NB4 (cell line): ENCODE measurements around the gene PTPRZ1.

Experiments used
- DNase-seq: peaks from one replicate; pipeline ENCODE4 v3.0.0; 2010; ENCODE audit warnings: low read depth
- H3K4me3 ChIP-seq: one replicate; pipeline ENCODE4 v1.5.1; 2011; ENCODE audit warnings: mild to moderate bottlenecking, low read depth, low read length, moderate library complexity
- MYC ChIP-seq: IDR thresholded peaks from 2 replicates; pipeline ENCODE4 v1.6.1; 2011; ENCODE audit warnings: low read depth, low read length
- POLR2A ChIP-seq: IDR thresholded peaks from 2 replicates; pipeline ENCODE4 v1.6.1; 2011; ENCODE audit warnings: mild to moderate bottlenecking; ENCODE audit not compliant: insufficient read length; ENCODE audit errors: extremely low read depth
- TF ChIP-seq, protein P1 (sequence below): IDR thresholded peaks from 2 replicates; pipeline ENCODE4 v1.6.1; 2011; ENCODE audit warnings: low read depth, low read length
- TF ChIP-seq, protein P2 (sequence below): IDR thresholded peaks from one replicate; pipeline ENCODE4 v1.5.1; 2012; ENCODE audit warnings: low read depth, low read length

The PTPRZ1 gene

DNA sequence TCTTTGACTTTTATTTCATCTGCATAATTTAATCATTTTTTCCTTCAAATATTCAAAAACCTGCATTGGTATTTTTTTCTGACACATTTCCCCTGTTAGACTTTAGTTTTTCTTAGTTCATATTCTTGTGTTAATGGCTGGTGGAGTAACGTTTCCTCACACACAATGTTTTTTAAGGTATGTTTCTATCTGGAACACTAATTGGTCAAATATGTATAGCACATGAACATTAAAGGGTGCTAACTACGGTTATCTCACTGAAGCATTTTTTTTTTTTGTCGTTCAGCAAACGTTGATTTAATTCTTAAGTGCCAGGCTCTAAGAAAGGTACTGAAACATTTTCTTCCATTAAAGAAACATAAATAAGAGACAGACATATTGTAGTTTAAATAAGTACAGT, 87.7 kb downstream of the PTPRZ1 start:
- no peak overlapping the region for H3K4me3 ChIP-seq
- DNase-seq: no peak
- TF ChIP-seq, protein P1, sequence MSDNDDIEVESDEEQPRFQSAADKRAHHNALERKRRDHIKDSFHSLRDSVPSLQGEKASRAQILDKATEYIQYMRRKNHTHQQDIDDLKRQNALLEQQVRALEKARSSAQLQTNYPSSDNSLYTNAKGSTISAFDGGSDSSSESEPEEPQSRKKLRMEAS: no peak
- no peak for TF ChIP-seq MYC

DNA sequence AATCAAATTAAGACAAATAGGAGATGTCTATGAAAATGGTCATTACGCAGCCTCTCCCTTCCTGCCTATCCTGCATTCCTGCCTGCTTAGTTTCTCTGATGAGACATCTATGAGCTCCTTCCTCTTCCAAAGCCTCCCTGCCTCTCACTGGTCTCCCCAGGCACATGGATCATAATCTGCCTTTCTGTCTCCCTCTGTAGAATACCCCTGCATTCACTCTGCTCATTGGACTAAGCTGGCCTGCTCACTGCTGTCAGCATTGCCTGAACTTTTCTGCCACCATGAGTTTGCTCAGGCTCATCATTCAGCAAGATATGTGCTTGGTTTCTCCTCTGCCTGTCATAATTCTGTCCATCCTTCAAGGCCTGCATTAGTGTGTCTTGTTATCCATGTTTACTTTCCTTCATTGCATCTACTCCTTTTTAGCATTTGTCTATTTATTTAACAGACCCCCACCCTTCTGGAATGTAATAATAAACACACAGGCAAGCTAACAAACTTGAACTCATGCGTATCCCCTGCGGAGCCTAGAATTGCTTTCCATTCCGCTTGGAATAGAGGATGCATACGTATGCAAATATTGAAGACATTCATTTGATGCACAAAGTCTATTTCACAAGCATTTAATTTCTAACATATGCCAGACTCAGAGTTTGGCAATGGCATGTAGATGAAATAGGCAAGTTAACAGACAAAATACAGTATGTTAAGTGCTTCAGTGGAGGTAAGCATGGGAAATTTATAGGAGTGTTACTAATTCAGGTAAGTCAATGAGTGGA, 88.3 kb downstream of the PTPRZ1 start:
- no peak overlapping the region for H3K4me3 ChIP-seq
- TF ChIP-seq, protein P1: no peak
- TF ChIP-seq POLR2A: no peak
- TF ChIP-seq, protein P2, sequence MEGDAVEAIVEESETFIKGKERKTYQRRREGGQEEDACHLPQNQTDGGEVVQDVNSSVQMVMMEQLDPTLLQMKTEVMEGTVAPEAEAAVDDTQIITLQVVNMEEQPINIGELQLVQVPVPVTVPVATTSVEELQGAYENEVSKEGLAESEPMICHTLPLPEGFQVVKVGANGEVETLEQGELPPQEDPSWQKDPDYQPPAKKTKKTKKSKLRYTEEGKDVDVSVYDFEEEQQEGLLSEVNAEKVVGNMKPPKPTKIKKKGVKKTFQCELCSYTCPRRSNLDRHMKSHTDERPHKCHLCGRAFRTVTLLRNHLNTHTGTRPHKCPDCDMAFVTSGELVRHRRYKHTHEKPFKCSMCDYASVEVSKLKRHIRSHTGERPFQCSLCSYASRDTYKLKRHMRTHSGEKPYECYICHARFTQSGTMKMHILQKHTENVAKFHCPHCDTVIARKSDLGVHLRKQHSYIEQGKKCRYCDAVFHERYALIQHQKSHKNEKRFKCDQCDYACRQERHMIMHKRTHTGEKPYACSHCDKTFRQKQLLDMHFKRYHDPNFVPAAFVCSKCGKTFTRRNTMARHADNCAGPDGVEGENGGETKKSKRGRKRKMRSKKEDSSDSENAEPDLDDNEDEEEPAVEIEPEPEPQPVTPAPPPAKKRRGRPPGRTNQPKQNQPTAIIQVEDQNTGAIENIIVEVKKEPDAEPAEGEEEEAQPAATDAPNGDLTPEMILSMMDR: no peak
- no peak for TF ChIP-seq MYC
- DNase-seq: no peak

DNA sequence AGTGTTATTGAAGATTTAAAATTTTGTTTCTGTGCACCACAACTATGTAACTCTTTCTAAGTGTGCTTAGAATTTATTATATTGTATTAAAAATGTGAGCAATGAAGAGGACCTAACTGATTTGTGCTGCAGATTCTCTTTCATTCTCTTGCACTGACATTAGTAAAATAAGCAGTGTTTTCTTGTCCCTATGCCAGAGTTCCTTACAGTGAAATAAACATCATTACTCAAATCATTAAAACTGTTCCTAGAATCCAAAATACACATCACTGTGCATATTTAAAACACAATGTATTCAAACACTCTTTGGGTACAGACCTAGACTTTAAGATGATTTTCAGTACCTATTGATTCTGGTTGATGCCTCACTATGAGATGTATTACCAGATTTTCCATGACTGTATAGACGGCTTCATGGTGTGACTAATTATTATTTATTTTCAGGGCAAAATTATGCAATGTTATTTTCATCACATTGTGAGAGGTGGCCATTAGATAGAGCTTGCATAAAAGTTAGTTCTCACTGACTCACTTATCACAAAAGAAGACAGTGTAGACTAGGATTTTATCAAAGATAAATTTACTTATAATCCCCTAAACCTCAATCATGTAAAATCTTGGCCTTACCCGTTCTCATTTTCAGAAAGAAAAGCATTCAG, 93.4 kb downstream of the PTPRZ1 start:
- DNase-seq: no peak
- TF ChIP-seq, protein P2: no peak

DNA sequence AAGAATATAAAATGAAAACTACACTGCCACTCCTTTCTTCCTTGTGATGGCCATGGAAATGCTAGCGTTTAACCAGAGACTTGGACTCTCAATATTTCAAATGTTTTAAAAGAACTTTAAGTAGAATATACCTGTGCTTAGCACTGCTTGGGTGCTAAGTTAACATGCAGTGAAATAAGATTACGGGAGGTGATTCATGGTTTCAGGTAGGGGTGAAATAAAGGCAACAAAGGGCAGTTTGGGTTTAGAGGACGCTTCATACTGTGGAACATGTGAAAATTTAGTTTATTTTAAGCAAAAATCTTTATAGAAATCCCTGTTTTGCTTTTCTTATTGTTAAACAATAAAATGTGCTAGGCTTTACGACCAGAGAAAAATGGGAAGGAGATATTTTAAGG, 94.0 kb downstream of the PTPRZ1 start:
- DNase-seq: no peak
- no peak overlapping the region for H3K4me3 ChIP-seq
- TF ChIP-seq POLR2A (no peak), MYC (no peak)
- TF ChIP-seq, protein P2: no peak
- TF ChIP-seq, protein P1: no peak

More for the DNA sequence above, 93.4 kb downstream of the PTPRZ1 start:
- no peak overlapping the region for H3K4me3 ChIP-seq

DNA sequence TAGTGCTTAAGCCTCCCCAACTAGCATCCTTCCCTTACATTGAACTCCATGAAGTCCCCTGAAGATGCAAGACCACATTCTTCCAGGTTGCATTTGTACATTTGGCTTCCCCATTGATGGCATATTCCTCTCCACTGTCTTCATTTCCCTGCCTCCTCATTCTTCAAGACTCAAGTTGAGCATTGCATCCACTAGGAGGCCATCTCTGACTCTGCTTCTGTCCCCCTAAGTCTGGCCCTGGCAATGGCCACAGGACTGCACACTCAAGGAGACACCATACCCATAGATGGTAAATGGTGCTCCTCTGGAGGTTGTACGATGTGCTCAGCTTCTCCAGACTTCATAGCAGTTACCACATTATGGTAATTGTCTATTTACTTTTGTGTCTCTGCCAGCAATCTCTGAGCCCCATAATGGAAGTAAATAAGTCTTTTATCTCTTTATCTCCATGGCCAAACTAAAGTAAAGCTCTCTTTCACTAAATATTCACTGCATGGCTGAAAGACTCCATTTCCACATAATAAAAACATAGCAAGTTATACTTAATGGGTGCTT, 112.6 kb downstream of the PTPRZ1 start:
- TF ChIP-seq POLR2A (no peak), MYC (no peak)
- TF ChIP-seq, protein P1: no peak
- TF ChIP-seq, protein P2: no peak
- H3K4me3 ChIP-seq: no peak overlapping the region
- DNase-seq: no peak

DNA sequence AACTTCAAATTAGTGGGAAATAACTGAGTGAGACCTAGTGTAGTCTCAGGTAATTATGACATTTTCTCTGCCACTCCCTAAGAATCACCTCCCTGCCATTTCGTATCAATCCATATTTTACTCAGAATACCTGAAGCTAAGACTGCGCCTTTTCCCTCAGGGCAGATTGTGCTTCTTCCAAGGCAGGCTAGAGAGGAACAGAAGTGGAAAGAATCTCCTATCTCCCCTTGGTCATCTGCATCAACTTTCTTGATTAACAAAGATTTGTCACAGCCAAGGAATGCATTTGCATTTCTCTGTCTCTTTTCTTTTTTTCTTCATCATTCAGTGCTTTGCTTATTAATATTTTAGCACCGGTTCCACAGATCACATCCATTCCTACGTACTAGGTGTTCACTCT, 119.1 kb downstream of the PTPRZ1 start:
- H3K4me3 ChIP-seq: no peak overlapping the region
- DNase-seq: no peak
- TF ChIP-seq, protein P1: no peak
- TF ChIP-seq, protein P2: no peak
- TF ChIP-seq POLR2A (no peak), MYC (no peak)
